GM21381 (cell line): Measurements from ENCODE around the gene SF3B4.
"Not testable (repeated sequence)": the region's sequence is repeated elsewhere in the genome, so short reads cannot be mapped to it uniquely, and the experiment has no call there.

Source experiments
- ATAC-seq: cut with Tn5 transposase; IDR thresholded peaks from one replicate; pipeline ENCODE4 v1.9.1; 2021; ENCODE audit warnings: mild to moderate bottlenecking, moderate library complexity; ENCODE audit not compliant: unreplicated experiment

The SF3B4 gene

DNA sequence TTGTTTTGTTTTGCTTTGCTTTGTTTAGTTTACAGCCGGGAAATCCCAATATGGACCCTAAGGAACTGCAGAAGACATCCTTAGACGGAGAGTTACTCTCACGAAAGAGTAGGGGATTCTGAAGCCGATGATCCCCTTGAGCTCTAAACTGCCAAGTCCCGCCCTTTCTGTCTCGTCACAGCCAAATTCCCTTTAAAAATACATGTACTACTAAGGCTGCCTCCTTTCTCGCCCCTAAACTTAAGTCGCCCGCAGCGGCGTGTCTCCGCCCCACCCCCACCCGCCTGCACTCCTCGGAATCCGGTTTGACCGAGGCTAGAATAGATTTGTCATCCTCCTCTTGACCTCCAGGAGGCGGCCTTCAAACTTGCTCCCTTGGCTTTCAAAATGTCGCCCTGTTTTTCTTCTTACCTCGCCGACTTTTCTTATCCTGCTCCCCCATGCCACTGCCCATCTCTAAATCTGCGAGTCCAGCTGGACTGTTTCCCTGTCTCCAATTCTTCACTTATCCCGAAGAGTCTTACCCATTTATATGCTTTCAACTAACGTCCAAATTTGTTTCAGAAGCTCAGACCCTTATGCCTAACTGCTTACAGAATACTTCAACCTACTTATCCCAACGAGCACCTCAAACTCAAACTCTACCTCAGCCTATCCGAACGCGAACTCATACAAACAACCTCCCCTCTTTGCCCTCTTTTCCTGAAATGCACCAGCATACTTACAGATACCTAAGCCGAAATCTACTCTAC is 39.2 kb downstream of the SF3B4 start:
- ATAC-seq: peak; percentile 23

DNA sequence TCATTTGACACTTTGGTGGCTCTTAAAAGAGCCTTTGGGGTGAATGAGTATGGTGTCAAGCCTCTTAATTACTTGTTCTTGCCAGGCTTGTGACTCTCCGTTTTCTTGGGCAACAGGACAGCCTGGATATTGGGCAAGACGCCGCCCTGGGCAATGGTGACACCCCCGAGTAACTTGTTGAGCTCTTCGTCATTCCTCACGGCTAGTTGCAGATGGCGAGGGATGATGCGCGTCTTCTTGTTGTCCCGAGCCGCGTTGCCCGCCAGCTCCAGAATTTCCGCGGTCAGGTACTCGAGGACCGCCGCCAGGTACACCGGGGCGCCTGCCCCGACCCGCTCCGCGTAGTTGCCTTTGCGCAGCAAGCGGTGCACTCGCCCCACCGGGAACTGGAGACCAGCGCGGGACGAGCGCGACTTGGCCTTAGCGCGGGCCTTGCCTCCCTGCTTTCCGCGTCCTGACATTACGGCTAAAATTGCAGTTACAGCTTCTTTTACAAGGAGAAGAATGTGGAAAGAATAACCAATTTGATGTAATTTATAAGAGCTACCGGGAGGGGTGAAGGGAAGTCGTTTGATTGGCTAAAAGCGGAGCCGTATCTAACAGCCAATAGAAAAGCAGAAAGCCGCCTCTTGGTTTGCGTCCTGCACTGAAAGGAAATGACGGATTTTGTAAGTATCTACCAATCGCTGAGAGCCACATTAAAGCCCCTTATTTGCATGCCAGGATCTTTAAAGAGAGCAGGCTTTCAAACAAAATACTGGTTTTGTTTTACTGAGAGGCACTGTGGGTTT is 40.0 kb downstream of the SF3B4 start:
- ATAC-seq: peak; percentile 45

DNA sequence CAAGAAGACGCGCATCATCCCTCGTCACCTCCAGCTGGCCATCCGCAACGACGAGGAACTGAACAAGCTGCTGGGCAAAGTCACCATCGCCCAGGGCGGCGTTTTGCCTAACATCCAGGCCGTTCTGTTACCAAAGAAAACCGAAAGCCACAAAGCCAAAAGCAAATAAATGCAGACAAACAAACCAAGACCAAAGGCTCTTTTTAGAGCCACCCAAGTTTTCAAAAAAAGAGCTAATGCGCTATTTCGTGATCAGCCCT is 40.5 kb downstream of the SF3B4 start:
- not testable (repeated sequence) for ATAC-seq

DNA sequence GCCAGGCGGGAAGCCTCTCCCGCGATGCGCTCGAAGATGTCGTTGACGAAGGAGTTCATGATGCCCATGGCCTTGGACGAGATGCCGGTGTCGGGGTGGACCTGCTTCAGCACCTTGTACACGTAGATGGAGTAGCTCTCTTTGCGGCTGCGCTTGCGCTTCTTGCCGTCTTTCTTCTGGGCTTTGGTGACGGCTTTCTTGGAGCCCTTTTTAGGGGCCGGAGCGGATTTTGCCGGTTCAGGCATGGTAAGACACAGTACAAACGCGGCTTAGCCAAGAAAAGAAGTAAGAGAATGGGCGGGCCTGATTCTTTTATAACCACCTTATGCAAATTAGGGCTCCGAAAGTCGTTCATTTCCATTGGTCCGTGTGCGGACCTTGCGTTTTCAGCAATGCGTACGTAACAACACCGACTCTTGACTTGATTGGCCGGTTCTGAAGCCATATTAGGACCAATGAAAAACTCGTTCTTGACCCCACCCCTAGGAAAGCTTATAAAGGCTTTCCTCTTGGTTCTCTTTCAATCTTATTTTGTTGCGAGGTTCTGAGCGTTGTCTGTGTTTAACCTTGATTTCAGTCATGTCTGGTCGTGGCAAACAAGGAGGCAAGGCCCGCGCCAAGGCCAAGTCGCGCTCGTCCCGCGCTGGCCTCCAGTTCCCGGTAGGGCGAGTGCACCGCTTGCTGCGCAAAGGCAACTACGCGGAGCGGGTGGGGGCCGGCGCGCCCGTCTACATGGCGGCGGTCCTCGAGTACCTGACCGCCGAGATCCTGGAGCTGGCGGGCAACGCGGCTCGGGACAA is 41.0 kb downstream of the SF3B4 start:
- ATAC-seq: peak; percentile 54

DNA sequence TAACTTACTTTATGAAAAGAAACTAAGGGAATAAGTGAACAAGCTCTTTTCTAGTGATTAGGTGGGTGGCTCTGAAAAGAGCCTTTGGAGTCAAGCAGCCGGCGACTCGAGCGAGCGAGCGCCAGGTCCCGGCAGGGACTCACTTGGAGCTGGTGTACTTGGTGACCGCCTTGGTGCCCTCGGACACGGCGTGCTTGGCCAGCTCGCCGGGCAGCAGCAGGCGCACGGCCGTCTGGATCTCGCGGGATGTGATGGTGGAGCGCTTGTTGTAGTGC is 41.5 kb downstream of the SF3B4 start:
- ATAC-seq: not testable (repeated sequence)

DNA sequence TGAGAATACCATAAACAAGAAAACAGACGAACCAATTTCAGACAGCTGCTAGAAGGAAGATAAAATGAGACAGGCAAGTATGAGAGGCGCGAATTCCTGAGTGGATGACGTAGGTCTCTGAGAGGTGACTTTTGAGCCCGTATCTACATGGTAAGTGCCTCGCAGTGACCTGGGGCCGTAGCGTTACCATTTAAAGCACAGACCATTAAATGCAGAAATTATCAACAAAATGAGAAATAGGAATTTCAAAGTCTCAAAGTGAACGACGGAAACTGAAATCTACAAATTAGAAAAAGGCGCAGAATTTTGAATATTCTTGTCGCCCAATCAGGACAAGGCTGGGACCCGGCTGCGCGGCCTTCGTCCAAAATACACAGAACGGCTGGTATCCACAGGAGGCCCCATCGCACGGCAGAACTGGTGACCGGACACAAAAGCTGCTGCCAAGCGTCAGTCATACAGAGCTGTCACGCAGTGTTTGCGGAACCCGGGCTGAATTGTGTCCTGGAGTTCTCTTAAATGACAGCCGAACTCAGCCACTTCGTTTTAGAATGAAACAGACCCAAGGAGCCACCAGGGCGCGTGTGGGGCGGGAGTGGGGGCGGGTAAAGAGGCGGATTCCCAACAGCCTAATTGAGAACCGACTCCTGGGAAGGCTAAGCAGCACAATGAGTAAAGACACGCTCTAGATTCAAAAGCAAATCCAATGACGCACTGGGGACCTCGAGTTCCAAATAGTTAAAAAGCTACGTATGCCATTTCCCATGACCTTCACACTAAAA is 42.1 kb downstream of the SF3B4 start:
- no peak for ATAC-seq

DNA sequence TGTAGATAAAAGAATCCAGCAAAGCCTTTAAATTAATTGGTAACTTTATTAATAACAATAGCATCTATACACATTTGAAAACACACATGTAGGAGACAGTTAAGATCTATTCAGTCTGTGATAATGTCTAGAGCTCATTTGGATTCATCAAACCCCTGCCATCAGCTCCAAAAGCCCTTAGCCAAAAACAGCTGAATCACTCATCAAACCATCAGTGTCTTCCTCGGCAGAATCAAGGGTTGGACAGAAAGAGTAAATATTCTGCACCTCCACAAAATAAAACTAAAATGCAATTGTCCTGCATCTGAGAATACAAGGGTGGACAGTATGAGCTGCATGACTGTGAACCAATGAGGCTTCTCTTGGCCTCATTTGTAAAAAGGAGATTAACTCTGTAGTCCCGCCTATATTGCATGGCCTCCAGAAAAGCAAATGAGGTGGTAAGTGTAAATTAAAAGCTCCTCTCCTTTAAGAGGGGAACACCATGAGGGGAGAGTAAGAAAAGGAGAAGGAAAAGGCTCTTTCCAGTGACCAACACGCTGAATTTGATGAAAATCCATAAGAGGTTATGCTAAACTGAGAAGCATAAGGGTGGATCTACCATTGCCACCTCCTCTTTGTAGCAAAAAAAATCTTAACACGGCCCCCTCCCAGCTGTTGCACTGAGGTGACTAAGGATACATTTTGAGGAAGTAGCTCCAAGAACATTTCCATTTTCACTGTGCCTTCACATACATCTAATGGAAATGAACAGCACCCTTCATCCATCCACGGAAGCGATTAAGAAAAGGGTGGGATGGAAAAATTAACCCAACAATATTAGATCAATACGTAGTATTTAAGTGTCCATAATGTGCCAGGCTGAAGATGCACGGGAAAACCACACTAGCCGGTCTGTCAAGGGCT is 42.9 kb downstream of the SF3B4 start:
- no peak for ATAC-seq

DNA sequence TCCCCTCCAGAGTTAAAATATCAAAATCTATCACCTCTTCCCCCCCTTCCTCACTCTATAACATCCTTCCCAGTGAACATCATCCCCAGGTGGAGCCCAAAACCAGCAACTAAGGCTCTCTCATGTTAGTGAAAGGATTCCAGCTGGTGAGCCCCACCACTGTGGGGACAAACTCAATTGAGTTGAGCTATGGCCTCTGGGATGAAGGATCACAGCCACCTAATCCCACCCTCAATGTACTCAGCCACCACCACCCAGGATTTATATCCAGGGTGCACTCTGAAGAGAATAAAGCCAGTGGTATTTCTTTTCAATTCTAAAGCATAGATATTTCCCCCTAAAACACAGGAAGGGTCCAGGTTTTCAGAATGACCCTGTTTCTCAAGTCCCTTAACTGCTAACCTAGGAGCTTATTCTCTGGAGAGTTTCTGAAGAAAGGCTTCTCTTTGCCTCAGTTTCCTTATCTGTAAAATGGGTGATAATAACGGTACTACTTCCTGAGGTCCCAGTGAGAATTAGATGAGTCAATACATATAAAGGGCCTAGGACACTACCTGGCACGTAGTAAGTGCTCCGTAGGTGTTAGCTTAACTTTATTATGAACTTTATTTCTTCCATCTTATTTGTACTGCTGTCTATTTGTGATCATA is 43.9 kb downstream of the SF3B4 start:
- no peak for ATAC-seq

DNA sequence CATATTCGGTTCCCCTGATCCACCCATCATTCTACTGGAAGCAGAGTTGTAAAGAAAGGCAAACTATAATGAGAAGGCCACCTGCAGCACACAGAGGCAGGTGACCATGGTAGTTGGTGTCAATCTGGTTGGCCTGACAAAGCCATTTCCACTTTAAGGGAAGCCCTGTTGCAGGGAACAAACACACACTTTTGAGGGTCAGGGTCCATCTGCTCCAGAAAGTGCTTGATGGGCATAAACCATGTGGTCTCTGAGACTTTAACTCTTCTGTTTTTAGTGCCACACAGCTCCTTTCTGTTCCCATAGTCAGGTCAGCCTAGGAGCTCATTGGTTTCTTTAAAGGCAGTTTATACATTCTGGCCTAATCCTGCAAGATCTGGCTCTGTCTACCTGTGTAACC is 45.7 kb downstream of the SF3B4 start:
- ATAC-seq: no peak

DNA sequence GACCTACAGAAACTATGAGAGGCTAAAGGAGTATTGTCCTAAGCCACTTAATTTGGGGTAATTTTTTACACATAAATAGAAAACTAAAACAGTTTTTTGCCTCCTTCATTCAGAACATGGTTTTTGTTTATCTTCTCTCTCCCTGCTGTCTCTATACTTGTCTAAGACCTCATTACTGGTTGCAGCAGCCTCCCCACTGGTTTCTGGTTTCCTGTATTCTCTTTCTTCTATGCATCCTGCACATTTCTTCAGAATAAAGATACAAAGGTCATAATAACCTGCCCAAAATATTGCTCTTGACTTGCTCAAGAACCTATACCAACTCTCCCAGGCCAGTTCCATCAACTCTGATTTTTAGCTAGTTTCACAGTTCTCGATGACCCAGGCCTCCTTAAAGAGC is 48.0 kb downstream of the SF3B4 start:
- ATAC-seq: no peak

DNA sequence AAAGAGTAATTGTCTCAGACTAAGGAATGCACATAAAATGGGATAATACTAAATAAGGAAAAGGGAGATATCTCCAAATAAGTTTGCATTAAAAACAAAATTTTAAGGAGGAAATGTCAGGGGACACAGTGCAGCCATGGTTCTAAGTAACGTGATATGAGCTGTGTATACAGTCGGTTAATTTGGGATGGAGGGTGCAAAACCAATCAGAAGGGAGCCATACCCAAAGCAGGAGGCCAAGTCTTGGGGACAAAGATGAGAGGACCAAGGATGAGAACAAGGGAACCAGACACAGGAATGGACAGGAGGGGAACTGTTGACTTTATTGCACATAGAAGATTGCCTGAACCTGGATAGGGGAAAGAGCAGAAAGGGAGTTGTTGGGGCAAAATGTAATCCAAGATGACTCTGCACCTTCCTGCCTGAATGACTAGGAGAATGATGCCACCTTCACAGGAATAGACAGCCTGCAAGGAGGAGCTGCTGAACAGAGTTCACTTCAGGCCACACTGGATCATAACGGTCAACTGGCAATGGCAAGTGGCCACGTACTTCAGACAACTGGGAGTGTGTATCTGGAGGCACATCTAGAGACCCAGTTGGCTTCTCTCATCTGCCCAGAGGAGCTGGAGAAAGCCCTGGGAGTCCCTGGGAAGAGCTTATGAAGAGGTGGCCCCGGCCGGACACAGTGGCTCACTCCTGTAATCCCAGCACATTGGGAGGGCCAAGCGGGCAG is 50.2 kb downstream of the SF3B4 start:
- no peak for ATAC-seq
